ENCODE data around the gene ILDR1. TPM values are rescaled to one million over a fixed set of nuclear protein-coding genes. Genes with fewer than 3 reads are reported as not detected.

The ILDR1 gene
- total and polyA plus RNA-seq, 2 of the 8 experiments (the other 6 are each of a cell fraction or from before 2014, with no cell fraction given): 1.8 TPM

DNA sequence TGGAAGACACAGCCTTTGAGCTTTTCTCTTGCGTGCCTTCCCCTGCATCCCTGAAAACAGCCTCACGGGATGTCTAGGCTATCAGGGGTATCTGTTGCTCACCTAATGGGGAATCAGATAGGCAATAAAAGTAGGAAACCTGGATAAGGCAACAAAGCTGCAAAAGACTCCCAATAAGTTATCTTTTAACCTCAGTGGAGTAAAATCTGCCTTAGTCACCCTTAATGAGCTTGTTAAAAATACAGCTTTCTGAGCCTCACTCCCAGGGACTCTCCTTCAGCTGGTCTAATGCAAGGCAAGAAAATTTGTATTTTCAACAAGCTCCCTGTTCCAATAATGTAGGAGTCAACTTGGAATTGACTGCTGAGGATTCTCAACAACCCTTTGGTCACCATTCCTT lies 25.6 kb downstream of the ILDR1 start:
- H3K27ac ChIP-seq (ENCODE audit: low read depth, low read length): no peak overlapping the region
- H4K91ac ChIP-seq (replicated peaks; ENCODE audit: insufficient read length, low read length): no peak overlapping the region
- H2AK5ac ChIP-seq (ENCODE audit: low read depth, low read length): no peak overlapping the region
- H3K4me3 ChIP-seq (ENCODE audit: extremely low read depth in 1 of 4, insufficient read depth in 2 of 4, low read depth in 3 of 4, low read length in 4 of 4): no peak overlapping the region
- H3K23me2 ChIP-seq (ENCODE audit: low read depth, low read length): no peaks in the 10 kb centered on the region
- no peaks in the 10 kb centered on the region for H3K36me3 ChIP-seq (ENCODE audit: control insufficient read depth in 2 of 4, insufficient read depth in 4 of 4, low read length in 3 of 4)
- H3K4me2 ChIP-seq (ENCODE audit: insufficient read depth in 1 of 2, low read depth in 2 of 2, low read length in 2 of 2): no peak overlapping the region
- H2BK5ac ChIP-seq (ENCODE audit: low read depth, low read length): no peak overlapping the region
- H3K14ac ChIP-seq (ENCODE audit: insufficient read length): no peak overlapping the region
- H2BK20ac ChIP-seq (ENCODE audit: low read length): no peak overlapping the region
- no peaks in the 10 kb centered on the region for H3K79me1 ChIP-seq (ENCODE audit: low read depth, low read length)
- no peak overlapping the region for H2AFZ ChIP-seq (ENCODE audit: low read length)
- ChIA-PET POLR2A (ENCODE audit: partially characterized antibody) (no interaction called here), CTCF (ENCODE audit: partially characterized antibody) (interaction anchor here (0.7 to 4.8 kb wide), 37 partner anchors 9 to 450 kb away, joined by 3 to 64 read pairs (median 5); partner anchors contain the start of genes ILDR1, POLQ and SLC15A2)
- H3K9ac ChIP-seq (replicated peaks in 1 of 4; ENCODE audit: extremely low read depth in 1 of 4, low read depth in 3 of 4, low read length in 3 of 4): no peak overlapping the region
- no peaks in the 10 kb centered on the region for H3K27me3 ChIP-seq (replicated peaks in 1 of 4; ENCODE audit: control insufficient read depth in 3 of 4, extremely low read depth in 1 of 4, insufficient read depth in 3 of 4, low read length in 3 of 4)
- no peak overlapping the region for H2BK12ac ChIP-seq (ENCODE audit: low read depth, low read length)
- no peaks in the 10 kb centered on the region for H3K9me3 ChIP-seq (ENCODE audit: insufficient read depth in 2 of 2, low read depth in 1 of 2, low read length in 1 of 2)
- H2BK120ac ChIP-seq (replicated peaks; ENCODE audit: low read depth, low read length): no peak overlapping the region
- H4K8ac ChIP-seq (ENCODE audit: extremely low read depth, insufficient read depth, low read length): no peak overlapping the region
- FAIRE-seq (no peak), DNase-seq (ENCODE audit: low read depth in 1 of 2, low spot score in 2 of 2) (no peak)
- H3K18ac ChIP-seq (ENCODE audit: extremely low read depth, low read length): no peak overlapping the region
- H3K4me1 ChIP-seq (replicated peaks in 1 of 4; ENCODE audit: control insufficient read depth in 3 of 4, insufficient read depth in 4 of 4, low read length in 3 of 4): peaks cover 4 to 12% (median 7%) of the 10 kb centered on the region in 4 experiments; a peak in 6 of 7 replicates
- no peaks in the 10 kb centered on the region for H3K79me2 ChIP-seq (ENCODE audit: control insufficient read depth in 1 of 2, insufficient read depth in 2 of 2, low read length in 2 of 2)
- no peak overlapping the region for H3K56ac ChIP-seq (replicated peaks; ENCODE audit: insufficient read length, low read depth, low read length)
- H3K23ac ChIP-seq (ENCODE audit: insufficient read length): no peak overlapping the region
- no peak overlapping the region for H4K5ac ChIP-seq (ENCODE audit: insufficient read length, low read depth, low read length)
- WGBS, 2 experiments (ENCODE audit: extremely low coverage in 1 of 2, insufficient coverage in 1 of 2, insufficient read length in 1 of 2, insufficient replicate concordance in 2 of 2, low coverage in 1 of 2, low lambda C conversion rate in 2 of 2, missing lambda C conversion rate in 1 of 2): 71% methylated on average over 2 of the region's 2 CpGs; no CpG with 5 or more reads in 1 of the 2 experiments
- H3K4ac ChIP-seq (replicated peaks; ENCODE audit: insufficient read length, low read depth, low read length): no peak overlapping the region
- no peaks in the 10 kb centered on the region for H4K20me1 ChIP-seq (replicated peaks in 1 of 2; ENCODE audit: control insufficient read depth in 1 of 2, insufficient read depth in 2 of 2, low read length in 2 of 2)
- H2BK15ac ChIP-seq (ENCODE audit: low read length): no peak overlapping the region
- TF ChIP-seq CBX8 (IDR thresholded peaks at IDR 0.05; ENCODE audit: borderline replicate concordance, low read depth, low read length) (no peak), SRF (IDR thresholded peaks at IDR 0.05; ENCODE audit: low read depth, low read length) (no peak), TAF1 (IDR thresholded peaks at IDR 0.05; ENCODE audit: low read depth, low read length) (no peak), RFX5 (IDR thresholded peaks at IDR 0.05; ENCODE audit: borderline replicate concordance, low read depth, low read length) (no peak), MAFK (IDR thresholded peaks at IDR 0.05; ENCODE audit: low read depth, low read length) (no peak)
- TF ChIP-seq, protein P1, sequence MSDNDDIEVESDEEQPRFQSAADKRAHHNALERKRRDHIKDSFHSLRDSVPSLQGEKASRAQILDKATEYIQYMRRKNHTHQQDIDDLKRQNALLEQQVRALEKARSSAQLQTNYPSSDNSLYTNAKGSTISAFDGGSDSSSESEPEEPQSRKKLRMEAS (IDR thresholded peaks at IDR 0.05): no peak

Measured in H1 (cell line).